OCI-LY7 (cell line): ENCODE data around the gene ASPM.

Experiments
- CTCF ChIP-seq: fragments of 200-600 bp; sonication (generic); conservative IDR thresholded peaks from 2 replicates; pipeline ENCODE4 v1.5.1; 2014; ENCODE audit warnings: mild to moderate bottlenecking, antibody characterized with exemption, low read length, moderate library complexity, mixed read lengths
- EZH2phosphoT487 ChIP-seq: fragments of 200-600 bp; sonication (generic); IDR thresholded peaks from 2 replicates; pipeline ENCODE4 v1.6.1; 2018; ENCODE audit warnings: low read depth, borderline replicate concordance, mild to moderate bottlenecking, mixed run types, antibody characterized with exemption, low read length, moderate library complexity, mixed read lengths

- TF ChIP-seq CTCF (no peak), EZH2phosphoT487 (no peak)
These were observed 4.7 kb upstream of the ASPM start for GRCh38 chr1:197151185-197151584.
